Spleen (tissue), 11 donors: ENCODE measurements around the gene ZNF296. TPM values are rescaled to one million over a fixed set of nuclear protein-coding genes. Genes with fewer than 3 reads are reported as not detected.

Experiments
- DNase-seq: peaks from one replicate; pipeline ENCODE4 v3.0.0-alpha.2; 2020
- H3K27ac ChIP-seq, 8 donors: fragments of 200-600 bp; sonication (generic) in 7 of 8; 1 replicate in 4 of 8; 2 replicates in 4 of 8; pipeline versions ENCODE4 v1.5.0 to v1.8.0; 2016 to 2021; ENCODE audit warnings: inconsistent platforms in 4 of 8, mild to moderate bottlenecking in 4 of 8, moderate library complexity in 1 of 8
- H3K27me3 ChIP-seq, 7 donors: fragments of 200-600 bp; sonication (generic) in 6 of 7; replicated peaks in 1 of 7; 1 replicate in 4 of 7; 2 replicates in 3 of 7; pipeline versions ENCODE4 v1.5.0 to v1.8.0; 2016 to 2021; ENCODE audit warnings: inconsistent platforms in 3 of 7, mild to moderate bottlenecking in 1 of 7
- H3K36me3 ChIP-seq, 6 donors: fragments of 200-600 bp; sonication (generic) in 5 of 6; 1 replicate in 4 of 6; 2 replicates in 2 of 6; pipeline versions ENCODE4 v1.5.0 to v1.8.0; 2016 to 2021; ENCODE audit warnings: inconsistent platforms in 2 of 6
- H3K4me1 ChIP-seq, 6 donors: fragments of 200-600 bp; sonication (generic) in 5 of 6; 1 replicate in 3 of 6; 2 replicates in 3 of 6; pipeline versions ENCODE4 v1.5.0 to v1.8.0; 2016 to 2021; ENCODE audit warnings: inconsistent platforms in 3 of 6
- H3K4me3 ChIP-seq, 8 donors: fragments of 200-600 bp; sonication (generic) in 7 of 8; 1 replicate in 4 of 8; 2 replicates in 4 of 8; pipeline versions ENCODE4 v1.5.0 to v1.8.0; 2016 to 2021; ENCODE audit warnings: inconsistent platforms in 4 of 8, mild to moderate bottlenecking in 4 of 8, moderate library complexity in 2 of 8
- H3K9me3 ChIP-seq, 8 donors: fragments of 200-600 bp; sonication (generic) in 7 of 8; 1 replicate in 4 of 8; 2 replicates in 4 of 8; pipeline versions ENCODE4 v1.5.0 to v1.8.0; 2016 to 2021; ENCODE audit warnings: inconsistent platforms in 4 of 8
- POLR2A ChIP-seq, 3 donors: fragments of 450-650 bp; IDR thresholded peaks; one replicate each; pipeline ENCODE4 v1.5.1; 2017; ENCODE audit warnings: antibody characterized with exemption in 3 of 3, mild to moderate bottlenecking in 1 of 3
- POLR2AphosphoS5 ChIP-seq, 3 donors: sonication (generic); formaldehyde crosslinking; IDR thresholded peaks; one replicate each; pipeline ENCODE4 v1.5.1; 2017; ENCODE audit warnings: antibody characterized with exemption in 3 of 3
- WGBS, 5 donors: extraction: QIAGEN DNeasy Blood & Tissue Kit in 3 of 5; methylation state at CpG; one replicate each; pipeline versions ENCODE4 v1.1.5 to v1.1.7; 2013 to 2018; 5-methylcytosine and 5-hydroxymethylcytosine counted together
- intact Hi-C: fragments of 100-400 bp; cut with DNase I; formaldehyde crosslinking; loops from one replicate; pipeline ENCODE4 v1.15.0; 2023; ENCODE audit warnings: low total_unique reads
- polyA plus RNA-seq, 3 donors: library from polyadenylated mRNA; stranded (reverse); fragments of 200-250 nt; gene quantifications; one replicate each; pipeline ENCODE4 v1.2.1, GENCODE V29; 2013
- total RNA-seq, 7 donors: library from RNA; depleted of rRNA in 3 of 7; stranded (reverse); fragments of >200 nt in 3 of 7; fragmentation: NEBNext Ultra II Directional in 4 of 7; extraction: Animal tissue kit (Norgen Biotek cat#: 25700) in 4 of 7; gene quantifications; one replicate each; pipeline versions ENCODE4 v1.1.0 to v1.2.1, GENCODE V29; 2016 to 2021
- TF ChIP-seq, protein P1 (sequence below), 11 experiments: fragments of 200-600 bp in 7 of 11; fragments of 450-650 bp in 4 of 11; sonication (generic) in 4 of 11; IDR thresholded peaks in 8 of 11; conservative IDR thresholded peaks in 3 of 11; 1 replicate in 7 of 11; 2 replicates in 4 of 11; pipeline versions ENCODE4 v1.4.0 to v1.8.0; 2016 to 2021; ENCODE audit warnings: antibody characterized with exemption in 11 of 11, inconsistent platforms in 4 of 11, mild to moderate bottlenecking in 1 of 11
- donor health status: healthy with polysubstance abuse.
- donor health status: DM: no; HTN: no; CAD: no; lungs with moderate emphysema.
- donor health status: DM: no; HTN: no; CAD: no.
- donor health status: Bipolar disorder and iron deficiency.
- donor health status: healthy.
- donor health status: DM: no; HTN: no; CAD: no.
- donor health status: DM: yes; HTN: yes; CAD: no.

ZNF296 gene
- total and polyA plus RNA-seq, 10 donors = 3.9 to 11.9 (median 7.4) TPM

DNA sequence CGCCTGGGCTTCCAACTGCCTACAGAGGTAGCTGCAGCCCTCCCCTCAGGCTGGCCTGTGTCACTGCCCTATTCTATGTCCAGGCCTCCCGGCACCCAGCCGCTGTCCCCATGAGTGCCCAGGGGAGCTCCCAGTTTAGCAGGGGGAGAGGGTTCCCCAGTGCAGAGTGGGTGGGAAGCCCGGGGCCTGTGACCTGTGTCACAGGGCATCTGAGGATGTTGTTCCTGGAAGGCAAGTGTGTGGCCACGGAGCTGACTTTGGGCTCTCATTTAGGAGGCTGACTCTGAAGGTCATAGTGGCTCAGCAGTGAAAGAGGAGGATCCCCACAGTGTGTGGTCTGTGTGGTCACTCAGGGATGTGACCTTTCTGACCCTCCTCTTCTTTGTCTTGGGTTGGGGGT lies 41.8 kb upstream of the ZNF296 start:
- no peak for TF ChIP-seq POLR2A (IDR thresholded peaks at IDR 0.05)
- TF ChIP-seq POLR2AphosphoS5 (IDR thresholded peaks at IDR 0.05) = no peak
- peaks cover 21 to 95% (median 69%) of the 10 kb centered on the region in 6 donors for H3K4me1 ChIP-seq
- WGBS, 5 donors = 58 to 77% (median 71%) methylated on average over 1 to 5 of the region's 5 CpGs
- intact Hi-C loops = no loop called here
- no peaks in the 10 kb centered on the region for H3K27me3 ChIP-seq
- no peak overlapping the region for H3K4me3 ChIP-seq
- H3K27ac ChIP-seq = peak overlapping the region in 4 of 8 donors; percentile 16 to 69 (median 38)
- no peak for DNase-seq
- peaks cover 0 to 2% (median 0%) of the 10 kb centered on the region in 6 donors for H3K36me3 ChIP-seq
- H3K9me3 ChIP-seq = no peaks in the 10 kb centered on the region

DNA sequence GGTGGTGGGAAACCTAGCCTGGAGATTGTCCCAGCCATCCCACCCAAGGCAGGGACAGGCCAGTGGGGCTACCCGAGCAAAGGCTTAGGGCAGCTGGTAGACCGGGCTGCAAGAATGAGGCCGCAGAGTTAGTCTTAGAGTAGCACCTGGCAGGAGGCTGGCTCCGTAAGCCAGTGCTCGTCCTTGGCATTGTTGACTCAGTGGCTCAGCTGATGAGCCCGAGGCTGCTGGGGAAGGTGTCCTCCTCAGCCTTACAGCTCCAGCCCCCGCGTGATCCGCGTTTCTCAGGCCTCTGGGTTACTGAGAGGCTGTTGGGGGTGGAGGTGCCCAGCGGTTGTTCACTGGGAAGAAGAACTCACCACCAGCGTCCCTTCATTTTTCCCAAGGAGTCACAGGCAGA lies 41.4 kb upstream of the ZNF296 start:
- H3K27me3 ChIP-seq = no peaks in the 10 kb centered on the region
- TF ChIP-seq, protein P1, sequence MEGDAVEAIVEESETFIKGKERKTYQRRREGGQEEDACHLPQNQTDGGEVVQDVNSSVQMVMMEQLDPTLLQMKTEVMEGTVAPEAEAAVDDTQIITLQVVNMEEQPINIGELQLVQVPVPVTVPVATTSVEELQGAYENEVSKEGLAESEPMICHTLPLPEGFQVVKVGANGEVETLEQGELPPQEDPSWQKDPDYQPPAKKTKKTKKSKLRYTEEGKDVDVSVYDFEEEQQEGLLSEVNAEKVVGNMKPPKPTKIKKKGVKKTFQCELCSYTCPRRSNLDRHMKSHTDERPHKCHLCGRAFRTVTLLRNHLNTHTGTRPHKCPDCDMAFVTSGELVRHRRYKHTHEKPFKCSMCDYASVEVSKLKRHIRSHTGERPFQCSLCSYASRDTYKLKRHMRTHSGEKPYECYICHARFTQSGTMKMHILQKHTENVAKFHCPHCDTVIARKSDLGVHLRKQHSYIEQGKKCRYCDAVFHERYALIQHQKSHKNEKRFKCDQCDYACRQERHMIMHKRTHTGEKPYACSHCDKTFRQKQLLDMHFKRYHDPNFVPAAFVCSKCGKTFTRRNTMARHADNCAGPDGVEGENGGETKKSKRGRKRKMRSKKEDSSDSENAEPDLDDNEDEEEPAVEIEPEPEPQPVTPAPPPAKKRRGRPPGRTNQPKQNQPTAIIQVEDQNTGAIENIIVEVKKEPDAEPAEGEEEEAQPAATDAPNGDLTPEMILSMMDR (IDR thresholded peaks at IDR 0.05 in 8 of 11, conservative IDR thresholded peaks at IDR 0.05 in 3 of 11) = no peak

DNA sequence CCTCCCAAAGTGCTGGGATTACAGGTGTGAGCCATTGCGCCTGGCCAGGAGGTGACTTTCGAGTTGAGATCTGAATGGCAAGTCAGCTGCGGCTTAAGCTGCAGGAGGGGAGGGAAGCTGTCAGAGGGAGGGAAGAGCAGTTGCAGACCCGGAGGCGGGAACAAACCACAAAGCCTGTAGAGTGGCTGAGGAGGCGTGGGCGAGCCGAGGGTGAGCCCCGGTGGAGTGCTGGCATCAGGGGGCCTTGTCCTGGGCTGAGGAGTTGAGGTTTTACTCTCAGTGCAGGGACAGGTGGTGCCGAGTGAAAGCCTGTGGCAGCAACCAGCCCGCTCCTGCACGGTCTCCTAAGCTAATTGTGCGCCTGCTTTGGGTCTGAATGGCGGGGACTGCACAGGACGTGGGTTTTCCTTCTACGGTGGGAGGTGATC lies 40.9 kb upstream of the ZNF296 start:
- DNase-seq = no peak
- H3K4me1 ChIP-seq = peaks cover 21 to 96% (median 66%) of the 10 kb centered on the region in 6 donors
- WGBS, 5 donors = 13 to 38% (median 31%) methylated on average over 16 of the region's 16 CpGs
- peak overlapping the region in 4 of 8 donors; percentile 16 to 69 (median 37) for H3K27ac ChIP-seq
- TF ChIP-seq POLR2AphosphoS5 (IDR thresholded peaks at IDR 0.05) = peak; percentile 8 to 67 (median 15)
- TF ChIP-seq POLR2A (IDR thresholded peaks at IDR 0.05) = no peak
- peak overlapping the region in 1 of 8 donors; percentile 15 for H3K4me3 ChIP-seq
- H3K27me3 ChIP-seq = no peaks in the 10 kb centered on the region
- intact Hi-C loops = no loop called here
- no peaks in the 10 kb centered on the region for H3K36me3 ChIP-seq
- H3K9me3 ChIP-seq = no peaks in the 10 kb centered on the region

More for the DNA sequence above, 41.4 kb upstream of the ZNF296 start:
- H3K4me1 ChIP-seq = peaks cover 21 to 96% (median 69%) of the 10 kb centered on the region in 6 donors
- peak overlapping the region in 4 of 8 donors; percentile 16 to 69 (median 46) for H3K27ac ChIP-seq
- no peaks in the 10 kb centered on the region for H3K36me3 ChIP-seq
- no peak overlapping the region for H3K4me3 ChIP-seq
- no peak for DNase-seq
- H3K9me3 ChIP-seq = no peaks in the 10 kb centered on the region
- WGBS, 5 donors = 70 to 86% (median 77%) methylated on average over 7 to 12 of the region's 12 CpGs
- intact Hi-C loops = no loop called here

DNA sequence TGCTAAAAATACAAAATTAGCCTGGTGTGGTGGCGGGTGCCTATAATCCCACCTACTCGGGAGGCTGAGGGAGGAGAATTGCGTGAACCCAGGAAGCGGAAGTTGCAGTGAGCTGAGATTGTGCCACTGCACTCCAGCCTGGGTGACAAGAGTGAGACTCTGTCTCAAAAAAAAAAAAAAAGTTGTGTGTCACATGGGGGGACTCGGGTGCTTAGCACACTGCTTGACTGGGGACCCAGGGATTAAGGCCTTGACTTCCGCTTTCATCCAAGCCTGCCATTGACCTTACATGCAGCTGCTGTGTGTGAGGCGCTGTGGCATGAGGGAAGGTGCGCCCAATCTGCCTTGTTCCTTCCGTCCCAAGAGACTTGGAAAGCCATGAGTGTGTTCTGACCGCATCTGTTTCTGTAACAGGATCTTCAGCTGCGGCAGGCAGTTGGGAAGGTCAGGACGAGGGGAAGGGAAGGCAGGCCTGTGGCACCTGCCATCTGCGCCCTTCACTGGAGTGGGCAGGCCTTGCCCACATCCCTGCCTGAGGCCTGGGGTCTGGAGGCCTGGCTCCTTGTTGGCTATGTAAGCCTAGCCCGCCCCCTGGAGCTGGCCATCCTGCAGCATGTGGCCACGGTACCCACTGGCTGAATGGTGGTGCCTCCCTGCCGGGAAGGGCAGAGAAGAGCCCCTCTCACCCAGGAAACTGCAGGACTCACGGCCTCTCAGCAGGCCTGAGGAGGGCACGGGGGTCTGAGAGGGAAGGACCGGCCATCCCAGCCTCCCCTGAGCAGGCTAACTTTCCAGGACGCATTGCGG lies 39.7 kb upstream of the ZNF296 start:
- H3K4me1 ChIP-seq = peaks cover 18 to 95% (median 56%) of the 10 kb centered on the region in 6 donors

More for the DNA sequence above, 39.7 kb upstream of the ZNF296 start:
- intact Hi-C loops = no loop called here
- Histone ChIP-seq H3K36me3 (no peaks in the 10 kb centered on the region), H3K27ac (peak overlapping the region in 3 of 8 donors; percentile 46 to 55 (median 55)), H3K9me3 (no peaks in the 10 kb centered on the region), H3K27me3 (no peaks in the 10 kb centered on the region), H3K4me3 (no peak overlapping the region)
- no peak for DNase-seq
- TF ChIP-seq POLR2A (IDR thresholded peaks at IDR 0.05) (no peak), POLR2AphosphoS5 (IDR thresholded peaks at IDR 0.05) (no peak)
- TF ChIP-seq, protein P1 (IDR thresholded peaks at IDR 0.05 in 8 of 11, conservative IDR thresholded peaks at IDR 0.05 in 3 of 11) = no peak
- 69 to 86% (median 80%) methylated on average over 16 to 21 of the region's 21 CpGs for WGBS, 5 donors
